Neural cell (in vitro differentiated cells): ENCODE results near the gene RITA1. TPM values are rescaled to one million over a fixed set of nuclear protein-coding genes. Genes with fewer than 3 reads are reported as not detected.

Experiments used
- H2AFZ ChIP-seq: fragments of 200-600, 300-800 bp; sonication (generic), shearing (Covaris generic); 2 replicates; pipeline ENCODE4 v1.6.0; 2014; ENCODE audit warnings: low read depth, mild to moderate bottlenecking, antibody characterized with exemption, low read length, moderate library complexity
- H3F3A ChIP-seq: fragments of 200-600 bp; shearing (Covaris generic); 2 replicates; pipeline ENCODE4 v1.6.1; 2016; ENCODE audit warnings: mild to moderate bottlenecking, moderate library complexity, mixed read lengths, antibody characterized with exemption, low read length; ENCODE audit not compliant: insufficient read depth, poor library complexity, severe bottlenecking
- H3K27ac ChIP-seq: fragments of 200-600, 300-800 bp; sonication (generic), shearing (Covaris generic); 2 replicates; pipeline ENCODE4 v1.5.1; 2014; ENCODE audit warnings: mild to moderate bottlenecking, low read length, moderate library complexity
- H3K27me3 ChIP-seq: fragments of 300-800, 200-600 bp; sonication (generic), shearing (Covaris generic); 2 replicates; pipeline ENCODE4 v1.6.0; 2014; ENCODE audit warnings: mild to moderate bottlenecking, low read depth, low read length, moderate library complexity; ENCODE audit not compliant: insufficient read depth
- H3K36me3 ChIP-seq: fragments of 300-800, 200-600 bp; sonication (generic), shearing (Covaris generic); 2 replicates; pipeline ENCODE4 v1.5.1; 2014; ENCODE audit warnings: mild to moderate bottlenecking, antibody characterized with exemption, low read length, moderate library complexity; ENCODE audit not compliant: insufficient read depth
- H3K4me2 ChIP-seq: fragments of 300-800, 200-600 bp; sonication (generic), shearing (Covaris generic); 2 replicates; pipeline ENCODE4 v1.6.0; 2014; ENCODE audit warnings: mild to moderate bottlenecking, low read length
- H3K4me3 ChIP-seq: fragments of 300-800, 200-600 bp; sonication (generic), shearing (Covaris generic); 2 replicates; pipeline ENCODE4 v1.5.1; 2014; ENCODE audit warnings: mild to moderate bottlenecking, low read length, moderate library complexity
- H3K79me2 ChIP-seq: fragments of 200-600 bp; shearing (Covaris generic); replicated peaks from 2 replicates; pipeline ENCODE4 v1.6.0; 2014; ENCODE audit warnings: mild to moderate bottlenecking, low read length, moderate library complexity; ENCODE audit not compliant: insufficient read depth
- H3K9ac ChIP-seq: fragments of 300-800, 200-600 bp; sonication (generic), shearing (Covaris generic); 2 replicates; pipeline ENCODE4 v1.6.1; 2016; ENCODE audit warnings: mild to moderate bottlenecking, low read length, mixed read lengths
- H3K9me2 ChIP-seq: fragments of 200-600 bp; shearing (Covaris generic); 2 replicates; pipeline ENCODE4 v1.6.1; 2016; ENCODE audit warnings: mild to moderate bottlenecking, low read length, mixed read lengths; ENCODE audit not compliant: insufficient read depth
- H3K9me3 ChIP-seq: fragments of 200-600, 300-800 bp; sonication (generic), shearing (Covaris generic); 2 replicates; pipeline ENCODE4 v1.6.1; 2016; ENCODE audit warnings: mild to moderate bottlenecking, mixed run types, low read length, moderate library complexity, mixed read lengths
- H4K20me1 ChIP-seq: fragments of 200-600 bp; shearing (Covaris generic); 2 replicates; pipeline ENCODE4 v1.6.1; 2016; ENCODE audit warnings: mild to moderate bottlenecking, mixed run types; ENCODE audit not compliant: insufficient read depth
- EP300 ChIP-seq: fragments of 450-650 bp; conservative IDR thresholded peaks from 2 replicates; pipeline ENCODE4 v1.6.1; 2014; ENCODE audit warnings: antibody characterized with exemption, mild to moderate bottlenecking, moderate library complexity; ENCODE audit not compliant: poor library complexity, severe bottlenecking
- EZH2 ChIP-seq: fragments of 200-600, 300-800 bp; shearing (Covaris generic), sonication (generic); IDR thresholded peaks from 2 replicates; pipeline ENCODE4 v1.6.1; 2014; ENCODE audit warnings: antibody characterized with exemption, low read length, borderline replicate concordance, mild to moderate bottlenecking; ENCODE audit not compliant: insufficient read depth, poor library complexity, severe bottlenecking
- MXI1 ChIP-seq: fragments of 450-650 bp; conservative IDR thresholded peaks from 2 replicates; pipeline ENCODE4 v1.6.1; 2014; ENCODE audit warnings: antibody characterized with exemption, mild to moderate bottlenecking; ENCODE audit not compliant: poor library complexity, severe bottlenecking
- POLR2AphosphoS5 ChIP-seq: IDR thresholded peaks from 2 replicates; pipeline ENCODE4 v1.6.1; 2012
- RAD21 ChIP-seq: fragments of 450-650 bp; conservative IDR thresholded peaks from 2 replicates; pipeline ENCODE4 v1.6.1; 2014; ENCODE audit warnings: antibody characterized with exemption, mild to moderate bottlenecking, moderate library complexity
- SMC3 ChIP-seq: fragments of 450-650 bp; conservative IDR thresholded peaks from 2 replicates; pipeline ENCODE4 v1.6.1; 2014; ENCODE audit warnings: antibody characterized with exemption, mild to moderate bottlenecking, moderate library complexity; ENCODE audit not compliant: poor library complexity
- TAF1 ChIP-seq: IDR thresholded peaks from 2 replicates; pipeline ENCODE4 v1.6.1; 2012; ENCODE audit warnings: low read depth
- polyA plus RNA-seq: library from polyadenylated mRNA; depleted of rRNA; stranded (reverse); fragments of >200 nt; gene quantifications from 2 replicates; pipeline ENCODE4 v1.2.3, GENCODE V29; 2014
- TF ChIP-seq, protein P1 (sequence below): IDR thresholded peaks from 2 replicates; pipeline ENCODE4 v1.6.1; 2012; ENCODE audit warnings: borderline replicate concordance
- TF ChIP-seq, protein P2 (sequence below): fragments of 450-650 bp; IDR thresholded peaks from 2 replicates; pipeline ENCODE4 v1.5.1; 2014; ENCODE audit warnings: antibody characterized with exemption, mild to moderate bottlenecking, moderate library complexity; ENCODE audit not compliant: poor library complexity, severe bottlenecking

The RITA1 gene
- polyA plus RNA-seq, 1 donor from 2014 or later, result 23.3 TPM

DNA sequence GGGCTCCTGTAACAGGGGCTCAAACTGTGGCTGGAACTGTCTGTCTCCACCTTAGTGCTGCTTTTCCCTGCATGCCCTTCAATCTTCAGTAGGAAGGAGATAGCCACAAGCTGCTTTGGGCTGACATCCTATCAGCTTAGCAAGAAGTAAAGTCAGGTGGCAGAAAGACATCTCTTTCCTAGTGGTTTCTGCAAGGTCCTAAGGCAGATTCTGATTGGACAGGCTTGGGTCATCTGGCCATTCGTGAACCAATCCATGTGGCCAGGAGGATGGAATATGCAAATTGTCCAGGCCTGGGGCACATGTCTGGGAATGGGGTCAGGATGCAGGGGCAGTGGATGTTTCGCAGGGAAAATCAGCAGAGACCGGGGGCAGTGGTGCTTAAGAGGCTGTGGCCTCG, 5.2 kb downstream of the RITA1 start:
- Histone ChIP-seq H3K27ac (no peak overlapping the region), H3K36me3 (no peaks in the 10 kb centered on the region)

DNA sequence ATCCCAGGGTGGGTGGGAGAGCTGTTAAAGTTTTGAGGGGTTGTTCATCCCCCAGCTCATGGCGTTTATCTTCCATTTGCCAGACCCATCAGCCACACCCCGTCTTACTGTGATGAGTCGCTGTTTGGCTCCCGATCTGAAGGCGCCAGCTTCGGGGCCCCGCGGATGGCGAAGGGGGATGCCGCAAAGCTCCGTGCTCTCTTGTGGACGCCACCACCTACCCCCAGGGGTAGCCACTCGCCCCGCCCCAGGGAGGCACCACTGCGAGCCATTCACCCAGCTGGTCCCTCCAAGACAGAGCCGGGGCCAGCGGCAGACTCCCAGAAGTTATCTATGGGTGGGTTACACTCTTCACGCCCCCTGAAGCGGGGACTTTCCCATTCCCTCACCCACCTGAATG, 5.7 kb downstream of the RITA1 start:
- TF ChIP-seq, protein P1, sequence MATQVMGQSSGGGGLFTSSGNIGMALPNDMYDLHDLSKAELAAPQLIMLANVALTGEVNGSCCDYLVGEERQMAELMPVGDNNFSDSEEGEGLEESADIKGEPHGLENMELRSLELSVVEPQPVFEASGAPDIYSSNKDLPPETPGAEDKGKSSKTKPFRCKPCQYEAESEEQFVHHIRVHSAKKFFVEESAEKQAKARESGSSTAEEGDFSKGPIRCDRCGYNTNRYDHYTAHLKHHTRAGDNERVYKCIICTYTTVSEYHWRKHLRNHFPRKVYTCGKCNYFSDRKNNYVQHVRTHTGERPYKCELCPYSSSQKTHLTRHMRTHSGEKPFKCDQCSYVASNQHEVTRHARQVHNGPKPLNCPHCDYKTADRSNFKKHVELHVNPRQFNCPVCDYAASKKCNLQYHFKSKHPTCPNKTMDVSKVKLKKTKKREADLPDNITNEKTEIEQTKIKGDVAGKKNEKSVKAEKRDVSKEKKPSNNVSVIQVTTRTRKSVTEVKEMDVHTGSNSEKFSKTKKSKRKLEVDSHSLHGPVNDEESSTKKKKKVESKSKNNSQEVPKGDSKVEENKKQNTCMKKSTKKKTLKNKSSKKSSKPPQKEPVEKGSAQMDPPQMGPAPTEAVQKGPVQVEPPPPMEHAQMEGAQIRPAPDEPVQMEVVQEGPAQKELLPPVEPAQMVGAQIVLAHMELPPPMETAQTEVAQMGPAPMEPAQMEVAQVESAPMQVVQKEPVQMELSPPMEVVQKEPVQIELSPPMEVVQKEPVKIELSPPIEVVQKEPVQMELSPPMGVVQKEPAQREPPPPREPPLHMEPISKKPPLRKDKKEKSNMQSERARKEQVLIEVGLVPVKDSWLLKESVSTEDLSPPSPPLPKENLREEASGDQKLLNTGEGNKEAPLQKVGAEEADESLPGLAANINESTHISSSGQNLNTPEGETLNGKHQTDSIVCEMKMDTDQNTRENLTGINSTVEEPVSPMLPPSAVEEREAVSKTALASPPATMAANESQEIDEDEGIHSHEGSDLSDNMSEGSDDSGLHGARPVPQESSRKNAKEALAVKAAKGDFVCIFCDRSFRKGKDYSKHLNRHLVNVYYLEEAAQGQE, result no peak
- TF ChIP-seq, protein P2, sequence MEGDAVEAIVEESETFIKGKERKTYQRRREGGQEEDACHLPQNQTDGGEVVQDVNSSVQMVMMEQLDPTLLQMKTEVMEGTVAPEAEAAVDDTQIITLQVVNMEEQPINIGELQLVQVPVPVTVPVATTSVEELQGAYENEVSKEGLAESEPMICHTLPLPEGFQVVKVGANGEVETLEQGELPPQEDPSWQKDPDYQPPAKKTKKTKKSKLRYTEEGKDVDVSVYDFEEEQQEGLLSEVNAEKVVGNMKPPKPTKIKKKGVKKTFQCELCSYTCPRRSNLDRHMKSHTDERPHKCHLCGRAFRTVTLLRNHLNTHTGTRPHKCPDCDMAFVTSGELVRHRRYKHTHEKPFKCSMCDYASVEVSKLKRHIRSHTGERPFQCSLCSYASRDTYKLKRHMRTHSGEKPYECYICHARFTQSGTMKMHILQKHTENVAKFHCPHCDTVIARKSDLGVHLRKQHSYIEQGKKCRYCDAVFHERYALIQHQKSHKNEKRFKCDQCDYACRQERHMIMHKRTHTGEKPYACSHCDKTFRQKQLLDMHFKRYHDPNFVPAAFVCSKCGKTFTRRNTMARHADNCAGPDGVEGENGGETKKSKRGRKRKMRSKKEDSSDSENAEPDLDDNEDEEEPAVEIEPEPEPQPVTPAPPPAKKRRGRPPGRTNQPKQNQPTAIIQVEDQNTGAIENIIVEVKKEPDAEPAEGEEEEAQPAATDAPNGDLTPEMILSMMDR, result no peak
- TF ChIP-seq EZH2 (no peak), SMC3 (no peak), MXI1 (no peak), TAF1 (no peak), RAD21 (no peak), POLR2AphosphoS5 (no peak), EP300 (no peak)
- no peaks in the 10 kb centered on the region for H4K20me1 ChIP-seq
- H3K27ac ChIP-seq, result no peak overlapping the region
- no peaks in the 10 kb centered on the region for H3F3A ChIP-seq
- no peaks in the 10 kb centered on the region for H3K27me3 ChIP-seq
- H2AFZ ChIP-seq, result no peak overlapping the region
- H3K9me3 ChIP-seq, result no peaks in the 10 kb centered on the region
- H3K4me2 ChIP-seq, result no peak overlapping the region
- H3K9me2 ChIP-seq, result no peaks in the 10 kb centered on the region
- no peak overlapping the region for H3K9ac ChIP-seq
- H3K36me3 ChIP-seq, result no peaks in the 10 kb centered on the region
- peaks cover 6% of the 10 kb centered on the region for H3K79me2 ChIP-seq
- no peak overlapping the region for H3K4me3 ChIP-seq

More for the DNA sequence above, 5.2 kb downstream of the RITA1 start:
- Histone ChIP-seq H3K4me3 (no peak overlapping the region), H3K9me3 (no peaks in the 10 kb centered on the region), H2AFZ (no peak overlapping the region), H3K27me3 (no peaks in the 10 kb centered on the region), H3K9ac (no peak overlapping the region), H3K4me2 (no peak overlapping the region), H3K79me2 (peaks cover 9% of the 10 kb centered on the region), H3F3A (no peaks in the 10 kb centered on the region), H3K9me2 (no peaks in the 10 kb centered on the region), H4K20me1 (no peaks in the 10 kb centered on the region)
- TF ChIP-seq TAF1 (no peak), RAD21 (no peak), POLR2AphosphoS5 (no peak)
- TF ChIP-seq, protein P1, result no peak
- TF ChIP-seq, protein P2, result no peak
